D721Med (cell line): Measurements from ENCODE around the gene ZFAND2A.

Source experiments
- DNase-seq: peaks from one replicate; pipeline ENCODE4 v3.0.0; 2011; ENCODE audit warnings: low spot score; ENCODE audit not compliant: insufficient read length
- FAIRE-seq: peaks from 2 replicates; lab custom pipeline; 2011; peaks lifted over from hg19 to GRCh38; lab: Jason Lieb, UNC
- TF ChIP-seq, protein P1 (sequence below): IDR thresholded peaks from 2 replicates; pipeline ENCODE4 v1.5.1; 2012; ENCODE audit warnings: mild to moderate bottlenecking, control low read depth; ENCODE audit not compliant: insufficient read depth; ENCODE audit errors: missing control alignments

Gene ZFAND2A

DNA sequence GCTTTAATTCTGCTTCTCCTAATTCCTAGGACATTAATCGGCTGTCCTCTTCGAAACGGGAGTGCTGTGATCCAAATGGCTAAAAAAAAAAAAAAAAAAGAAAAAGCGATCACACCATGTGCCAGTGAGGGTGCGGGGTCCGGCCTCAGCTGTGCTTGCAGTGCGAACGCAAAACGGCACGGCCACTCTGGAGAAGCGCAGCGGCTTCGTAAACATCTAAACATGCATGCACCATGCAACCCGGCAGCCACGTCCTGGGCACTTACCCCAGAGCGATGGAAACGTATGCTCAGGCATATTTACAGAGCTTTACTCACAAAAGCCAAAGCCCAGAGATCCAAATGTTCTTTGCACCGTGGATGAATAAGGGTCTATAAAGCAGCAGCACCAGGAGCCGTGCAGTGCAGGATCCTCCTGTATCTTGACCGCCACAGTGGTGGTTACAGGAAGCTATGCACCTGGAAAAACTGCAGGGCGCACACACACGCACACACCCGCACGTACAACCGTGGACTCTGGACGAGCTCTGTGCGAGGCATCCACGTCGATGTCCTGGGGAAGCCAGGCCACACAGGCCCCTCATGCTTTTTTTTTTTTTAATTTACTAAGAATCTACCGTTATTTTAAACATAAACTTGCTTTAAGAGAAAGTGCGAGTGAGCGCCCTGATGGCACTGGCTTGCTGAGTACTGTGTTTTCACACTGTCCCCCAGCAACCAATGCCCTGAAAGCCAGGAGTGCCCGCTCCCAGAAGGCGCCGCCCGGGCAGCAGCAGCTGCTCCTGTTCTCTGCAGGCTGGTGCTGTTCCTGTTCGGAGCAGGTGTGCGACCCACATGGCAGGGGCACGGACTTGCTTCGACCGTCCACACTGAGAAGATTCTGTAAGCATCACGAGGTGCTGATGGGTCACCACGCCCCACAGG, 47.1 kb downstream of the ZFAND2A start:
- TF ChIP-seq, protein P1, sequence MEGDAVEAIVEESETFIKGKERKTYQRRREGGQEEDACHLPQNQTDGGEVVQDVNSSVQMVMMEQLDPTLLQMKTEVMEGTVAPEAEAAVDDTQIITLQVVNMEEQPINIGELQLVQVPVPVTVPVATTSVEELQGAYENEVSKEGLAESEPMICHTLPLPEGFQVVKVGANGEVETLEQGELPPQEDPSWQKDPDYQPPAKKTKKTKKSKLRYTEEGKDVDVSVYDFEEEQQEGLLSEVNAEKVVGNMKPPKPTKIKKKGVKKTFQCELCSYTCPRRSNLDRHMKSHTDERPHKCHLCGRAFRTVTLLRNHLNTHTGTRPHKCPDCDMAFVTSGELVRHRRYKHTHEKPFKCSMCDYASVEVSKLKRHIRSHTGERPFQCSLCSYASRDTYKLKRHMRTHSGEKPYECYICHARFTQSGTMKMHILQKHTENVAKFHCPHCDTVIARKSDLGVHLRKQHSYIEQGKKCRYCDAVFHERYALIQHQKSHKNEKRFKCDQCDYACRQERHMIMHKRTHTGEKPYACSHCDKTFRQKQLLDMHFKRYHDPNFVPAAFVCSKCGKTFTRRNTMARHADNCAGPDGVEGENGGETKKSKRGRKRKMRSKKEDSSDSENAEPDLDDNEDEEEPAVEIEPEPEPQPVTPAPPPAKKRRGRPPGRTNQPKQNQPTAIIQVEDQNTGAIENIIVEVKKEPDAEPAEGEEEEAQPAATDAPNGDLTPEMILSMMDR, result no peak
- FAIRE-seq (no peak), DNase-seq (no peak)

DNA sequence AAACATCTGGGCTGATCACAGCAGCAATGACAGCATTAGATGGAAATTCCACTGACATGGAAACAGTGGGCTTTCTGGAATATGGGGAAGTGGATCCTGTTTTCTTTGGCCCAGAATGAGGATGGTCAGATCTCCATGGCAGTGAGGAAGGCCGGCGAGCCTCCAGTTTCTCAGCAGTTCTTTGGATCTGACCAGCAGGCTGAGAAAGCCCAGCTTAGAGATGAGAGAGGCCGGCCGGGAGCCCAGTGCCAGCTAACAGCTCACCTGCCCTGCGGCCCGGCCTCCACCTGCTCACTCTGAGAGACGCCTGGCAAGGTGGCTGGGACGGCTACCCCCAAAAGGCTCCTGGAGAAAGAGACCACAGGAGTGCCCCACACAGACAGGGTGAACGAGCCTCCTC, 47.9 kb downstream of the ZFAND2A start:
- no peak for FAIRE-seq
- TF ChIP-seq, protein P1, result no peak
- no peak for DNase-seq

DNA sequence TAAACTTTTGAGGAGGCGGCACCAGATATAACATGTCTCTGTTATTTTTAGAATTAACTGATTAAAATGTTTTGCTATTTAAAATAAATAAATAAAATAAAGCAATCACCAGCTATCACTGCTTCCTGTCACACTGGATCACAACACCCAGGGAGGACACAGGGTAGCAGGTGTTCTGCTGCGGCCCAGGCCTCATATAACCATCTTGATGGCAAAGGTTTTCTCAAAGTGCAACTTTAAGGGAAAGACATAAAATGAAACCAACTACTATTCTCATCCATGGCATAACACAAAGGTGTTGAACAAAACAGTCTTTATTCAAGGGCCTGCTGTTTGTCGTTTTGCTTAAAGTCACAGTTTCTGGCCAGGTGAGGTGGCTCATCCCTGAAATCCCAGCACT, 48.8 kb downstream of the ZFAND2A start:
- no peak for FAIRE-seq
- no peak for DNase-seq
- TF ChIP-seq, protein P1, result no peak

DNA sequence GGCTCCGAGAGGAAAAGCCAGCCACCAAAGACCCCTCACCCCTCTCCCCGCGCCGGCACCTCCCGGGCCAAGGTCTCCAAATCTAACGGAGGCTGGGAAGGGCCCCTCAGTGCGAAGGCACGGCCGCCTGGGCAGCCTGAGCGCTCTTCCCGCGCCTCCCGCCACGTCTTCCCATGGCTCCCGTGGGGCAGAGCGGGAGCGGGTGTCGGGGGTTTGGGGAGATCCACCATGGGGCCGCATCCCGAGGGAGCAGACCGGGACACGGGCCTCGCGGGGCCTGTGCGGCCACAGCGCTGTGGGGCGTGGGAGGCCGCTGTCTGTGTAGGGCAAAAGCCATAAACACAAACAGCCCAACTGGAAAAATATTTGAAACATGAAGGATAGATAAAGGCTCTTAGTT, 49.6 kb downstream of the ZFAND2A start:
- DNase-seq (no peak), FAIRE-seq (no peak)
- TF ChIP-seq, protein P1, result no peak

DNA sequence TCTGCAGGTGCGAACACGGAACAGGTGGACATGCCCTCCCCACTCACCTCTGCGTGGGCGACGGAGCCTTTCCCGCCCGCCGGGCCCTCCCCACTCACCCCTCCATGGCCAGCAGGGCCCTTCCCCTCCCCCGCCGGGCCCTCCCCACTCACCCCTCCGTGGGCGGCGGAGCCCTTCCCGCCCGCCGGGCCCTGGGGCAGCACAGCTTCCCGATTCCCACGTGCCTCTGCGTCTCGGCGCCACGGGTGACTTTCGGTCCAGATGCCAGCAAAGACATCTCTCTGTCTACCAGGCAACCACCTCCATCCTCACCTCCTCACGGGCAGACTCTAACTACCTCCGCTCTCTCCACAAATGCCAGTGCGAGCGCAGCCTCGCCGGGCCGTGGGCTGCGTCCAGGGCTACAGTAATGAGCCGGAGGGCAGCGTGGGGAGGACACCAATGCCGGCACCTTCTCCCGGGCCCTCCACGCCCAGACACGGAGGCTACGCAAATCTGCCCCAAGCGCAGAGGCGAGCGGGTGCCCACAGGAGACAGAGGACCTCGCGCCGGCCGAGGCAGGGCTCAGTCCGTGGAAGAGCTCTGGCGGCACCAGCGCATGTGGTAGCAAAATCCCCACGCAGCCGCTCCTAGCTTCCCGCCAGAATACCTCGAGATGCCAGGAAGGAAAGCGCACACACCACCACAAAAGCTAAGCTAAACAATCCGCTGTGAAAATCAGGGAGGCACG, 50.2 kb downstream of the ZFAND2A start:
- TF ChIP-seq, protein P1, result no peak
- FAIRE-seq, result no peak
- no peak for DNase-seq

DNA sequence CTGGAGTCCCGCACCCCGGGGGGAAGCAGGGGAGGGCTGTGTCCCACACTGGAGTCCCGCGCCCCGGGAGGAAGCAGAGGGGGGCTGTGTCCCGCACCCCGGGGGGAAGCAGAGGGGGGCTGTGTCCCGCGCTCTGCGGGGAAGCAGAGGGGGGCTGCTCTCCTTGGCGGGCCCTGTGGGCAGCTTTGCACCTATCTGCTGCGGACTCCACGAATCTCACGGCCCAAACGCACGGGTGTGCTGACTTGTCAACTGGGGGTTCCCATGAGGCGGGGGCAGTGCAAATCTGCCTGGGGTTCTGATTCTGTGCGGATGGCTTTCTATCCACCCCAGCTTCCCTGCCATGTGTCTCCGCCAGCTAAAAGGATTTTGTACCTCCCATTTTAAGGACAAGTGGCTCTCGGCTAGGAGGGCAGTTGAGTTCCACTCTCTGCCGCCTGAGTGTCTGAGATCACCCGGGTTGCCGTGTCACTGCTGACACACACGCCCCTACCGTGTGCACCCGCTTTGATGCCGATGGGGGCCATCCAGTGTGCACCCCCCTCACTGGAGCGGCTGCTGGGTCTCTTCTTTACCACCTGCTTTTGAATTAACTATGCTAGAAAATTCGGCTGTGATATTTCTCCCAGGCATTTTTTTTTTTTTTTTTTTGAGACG, 51.6 kb downstream of the ZFAND2A start:
- DNase-seq (no peak), FAIRE-seq (no peak)
- TF ChIP-seq, protein P1, result no peak
